Measurements from ENCODE around the gene PDZD2.

The PDZD2 gene

DNA sequence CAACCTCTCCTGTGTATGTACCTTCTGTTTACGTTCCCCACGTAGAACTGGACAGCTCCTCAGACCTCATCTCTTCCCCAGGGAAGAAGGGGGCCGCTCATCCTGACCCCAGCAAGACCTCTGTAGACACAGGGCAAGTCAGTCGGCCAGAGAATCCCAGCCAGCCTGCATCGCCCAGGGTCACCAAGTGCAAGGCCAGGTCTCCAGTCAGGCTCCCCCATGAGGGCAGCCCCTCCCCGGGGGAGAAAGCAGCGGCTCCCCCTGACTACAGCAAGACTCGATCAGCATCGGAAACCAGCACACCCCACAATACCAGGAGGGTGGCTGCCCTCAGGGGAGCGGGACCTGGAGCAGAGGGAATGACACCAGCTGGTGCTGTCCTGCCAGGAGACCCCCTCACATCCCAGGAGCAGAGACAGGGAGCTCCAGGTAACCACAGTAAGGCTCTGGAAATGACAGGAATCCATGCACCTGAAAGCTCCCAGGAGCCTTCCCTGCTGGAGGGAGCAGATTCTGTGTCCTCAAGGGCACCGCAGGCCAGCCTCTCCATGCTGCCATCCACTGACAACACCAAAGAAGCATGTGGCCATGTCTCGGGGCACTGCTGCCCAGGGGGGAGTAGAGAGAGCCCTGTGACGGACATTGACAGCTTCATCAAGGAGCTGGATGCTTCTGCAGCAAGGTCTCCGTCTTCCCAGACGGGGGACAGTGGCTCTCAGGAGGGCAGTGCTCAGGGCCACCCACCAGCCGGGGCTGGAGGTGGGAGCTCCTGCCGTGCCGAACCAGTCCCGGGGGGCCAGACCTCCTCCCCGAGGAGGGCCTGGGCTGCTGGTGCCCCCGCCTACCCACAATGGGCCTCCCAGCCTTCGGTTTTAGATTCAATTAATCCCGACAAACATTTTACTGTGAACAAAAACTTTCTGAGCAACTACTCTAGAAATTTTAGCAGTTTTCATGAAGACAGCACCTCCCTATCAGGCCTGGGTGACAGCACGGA is 448.5 kb downstream of the PDZD2 start:
- in situ Hi-C loops (cut with HindIII; ENCODE audit: low sequenced_read_pairs), result no loop called here

- in situ Hi-C loops (cut with HindIII; ENCODE audit: low sequenced_read_pairs), result no loop called here
These were observed 449.3 kb downstream of the PDZD2 start for GRCh38 chr5:32088214-32088613.

DNA sequence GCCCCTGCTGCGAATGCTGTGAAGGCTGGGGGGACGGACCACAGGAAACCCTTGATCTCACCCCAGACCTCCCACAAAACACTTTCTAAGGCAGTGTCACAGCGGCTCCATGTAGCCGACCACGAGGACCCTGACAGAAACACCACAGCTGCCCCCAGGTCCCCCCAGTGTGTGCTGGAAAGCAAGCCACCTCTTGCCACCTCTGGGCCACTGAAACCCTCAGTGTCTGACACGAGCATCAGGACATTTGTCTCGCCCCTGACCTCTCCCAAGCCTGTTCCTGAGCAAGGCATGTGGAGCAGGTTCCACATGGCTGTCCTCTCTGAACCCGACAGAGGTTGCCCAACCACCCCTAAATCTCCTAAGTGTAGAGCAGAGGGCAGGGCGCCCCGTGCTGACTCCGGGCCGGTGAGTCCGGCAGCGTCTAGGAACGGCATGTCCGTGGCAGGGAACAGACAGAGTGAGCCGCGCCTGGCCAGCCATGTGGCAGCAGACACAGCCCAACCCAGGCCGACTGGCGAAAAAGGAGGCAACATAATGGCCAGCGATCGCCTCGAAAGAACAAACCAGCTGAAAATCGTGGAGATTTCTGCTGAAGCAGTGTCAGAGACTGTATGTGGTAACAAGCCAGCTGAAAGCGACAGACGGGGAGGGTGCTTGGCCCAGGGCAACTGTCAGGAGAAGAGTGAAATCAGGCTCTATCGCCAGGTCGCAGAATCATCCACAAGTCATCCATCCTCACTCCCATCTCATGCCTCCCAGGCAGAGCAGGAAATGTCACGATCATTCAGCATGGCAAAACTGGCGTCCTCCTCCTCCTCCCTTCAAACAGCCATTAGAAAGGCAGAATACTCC is 450.4 kb downstream of the PDZD2 start:
- in situ Hi-C loops (cut with HindIII; ENCODE audit: low sequenced_read_pairs), result no loop called here

GRCh38 chr5:32090026-32090754 is 451.3 kb downstream of the PDZD2 start:
- in situ Hi-C loops (cut with HindIII; ENCODE audit: low sequenced_read_pairs), result no loop called here

GRCh38 chr5:32090755-32091128 is 451.8 kb downstream of the PDZD2 start:
- in situ Hi-C loops (cut with HindIII; ENCODE audit: low sequenced_read_pairs), result no loop called here

- in situ Hi-C loops (cut with HindIII; ENCODE audit: low sequenced_read_pairs), result no loop called here
These were observed 454.2 kb downstream of the PDZD2 start for GRCh38 chr5:32092938-32093812.

GRCh38 chr5:32094691-32095090 is 455.8 kb downstream of the PDZD2 start:
- in situ Hi-C loops (cut with HindIII; ENCODE audit: low sequenced_read_pairs), result loop anchor here (5.0 kb wide), 1 partner anchor 62 kb away; no protein-coding TSS in a partner anchor

GRCh38 chr5:32095261-32095671 is 456.3 kb downstream of the PDZD2 start:
- in situ Hi-C loops (cut with HindIII; ENCODE audit: low sequenced_read_pairs), result loop anchor here (5.0 kb wide), 1 partner anchor 63 kb away; no protein-coding TSS in a partner anchor

DNA sequence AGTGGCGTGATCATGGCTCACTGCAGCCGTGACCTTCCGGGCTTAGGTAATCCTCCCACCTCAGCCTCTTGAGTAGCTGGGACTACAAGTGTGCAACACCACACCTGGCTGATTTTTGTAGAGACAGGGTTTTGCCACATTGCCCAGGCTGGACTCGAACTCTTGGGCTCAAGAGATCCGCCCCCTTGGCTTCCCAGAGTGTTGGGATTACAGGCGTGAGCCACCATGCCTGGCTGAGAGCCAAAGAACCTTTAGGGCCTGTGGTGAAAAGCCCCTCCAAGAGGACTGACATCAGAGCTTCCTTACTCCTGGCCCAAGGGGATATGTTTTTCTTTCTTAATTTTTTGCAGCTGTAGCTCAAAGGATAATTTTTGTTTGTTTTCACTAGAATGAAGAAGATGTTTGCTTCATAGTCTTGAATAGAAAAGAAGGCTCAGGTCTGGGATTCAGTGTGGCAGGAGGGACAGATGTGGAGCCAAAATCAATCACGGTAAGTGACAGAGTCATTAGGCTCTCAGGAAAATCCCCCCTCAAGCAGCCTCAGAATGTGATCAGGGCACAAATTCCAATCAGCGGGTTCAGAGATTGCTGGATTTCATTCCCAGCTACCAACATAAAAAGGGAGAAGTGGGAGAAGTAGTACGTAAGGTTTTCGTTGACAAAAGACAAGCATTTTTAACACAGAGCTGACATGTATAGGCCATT is 458.1 kb downstream of the PDZD2 start:
- in situ Hi-C loops (cut with HindIII; ENCODE audit: low sequenced_read_pairs), result loop anchor here (5.0 kb wide), 1 partner anchor 65 kb away; no protein-coding TSS in a partner anchor

GRCh38 chr5:32098291-32098690 is 459.4 kb downstream of the PDZD2 start:
- in situ Hi-C loops (cut with HindIII; ENCODE audit: low sequenced_read_pairs), result loop anchor here (5.0 kb wide), 1 partner anchor 66 kb away; no protein-coding TSS in a partner anchor

DNA sequence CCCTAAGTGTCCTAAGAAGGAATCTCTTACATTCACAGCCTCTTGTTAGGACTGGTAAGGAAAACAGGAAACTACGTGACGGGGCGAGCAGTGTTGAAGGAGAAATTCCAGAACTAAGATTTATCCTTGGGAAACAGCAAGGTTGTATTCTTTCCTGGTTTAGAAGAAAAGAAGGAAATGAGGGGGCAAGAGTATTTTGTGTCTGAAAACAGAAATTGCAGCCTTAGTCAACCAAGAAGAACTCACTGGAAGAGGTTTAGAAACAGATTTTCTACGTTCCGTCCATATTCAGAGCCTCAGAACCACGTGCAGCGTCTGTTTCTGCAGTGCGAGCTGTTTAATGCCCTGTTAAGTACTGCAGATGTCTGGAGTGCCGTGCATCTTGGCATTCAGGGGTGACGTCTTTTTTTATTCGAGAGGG is 460.0 kb downstream of the PDZD2 start:
- in situ Hi-C loops (cut with HindIII; ENCODE audit: low sequenced_read_pairs), result loop anchor here (5.0 kb wide), 1 partner anchor 67 kb away; no protein-coding TSS in a partner anchor

DNA sequence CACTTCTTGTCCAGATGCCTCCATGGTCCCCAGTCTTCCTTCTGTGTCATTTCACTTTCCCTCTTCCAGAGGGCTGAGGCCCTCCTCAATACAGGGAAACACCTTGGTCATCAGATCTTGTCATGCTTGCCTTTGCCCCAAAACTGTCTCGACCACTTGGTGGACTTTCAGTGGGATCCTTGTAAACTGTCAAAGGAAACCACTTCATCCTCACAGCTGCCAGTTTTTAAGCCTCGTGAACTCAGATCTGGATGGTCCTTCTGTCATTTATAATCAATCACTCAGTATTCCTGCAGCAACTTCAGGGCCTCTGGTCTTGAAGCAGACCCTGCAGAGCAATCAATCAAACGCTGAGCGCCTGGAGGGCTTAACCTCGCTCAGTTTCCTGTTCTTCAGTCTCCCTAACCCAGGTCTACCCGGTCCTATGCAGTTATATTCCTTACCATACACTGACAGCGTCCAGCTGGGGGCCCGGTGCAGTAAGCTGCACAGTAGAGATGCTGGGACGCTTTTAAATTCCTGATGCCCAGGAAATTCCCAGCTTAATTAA is 460.6 kb downstream of the PDZD2 start:
- in situ Hi-C loops (cut with HindIII; ENCODE audit: low sequenced_read_pairs), result loop anchor here (5.0 kb wide), 1 partner anchor 67 kb away; no protein-coding TSS in a partner anchor

DNA sequence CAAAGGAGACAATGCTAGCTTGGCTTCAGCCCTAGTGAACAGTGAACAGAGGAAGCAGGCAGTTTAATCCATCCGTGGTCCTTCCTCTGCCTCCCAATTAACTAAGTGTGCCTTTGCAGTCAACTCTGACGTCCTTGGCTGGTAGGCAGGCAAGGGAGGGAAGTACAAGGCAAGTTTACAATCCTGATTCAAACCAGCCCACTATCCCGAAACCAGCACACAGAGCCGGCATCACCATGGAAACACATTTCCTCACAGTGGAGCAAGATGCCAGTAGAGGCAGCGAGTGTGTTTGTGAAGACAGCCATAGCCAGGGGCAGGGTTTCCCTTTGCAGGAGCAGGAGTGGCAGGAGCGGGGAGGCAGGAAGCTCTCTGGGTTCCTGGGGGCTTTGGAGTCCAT is 461.3 kb downstream of the PDZD2 start:
- in situ Hi-C loops (cut with HindIII; ENCODE audit: low sequenced_read_pairs), result no loop called here

- in situ Hi-C loops (cut with HindIII; ENCODE audit: low sequenced_read_pairs), result no loop called here
These were observed 461.9 kb downstream of the PDZD2 start for GRCh38 chr5:32100691-32101302.

DNA sequence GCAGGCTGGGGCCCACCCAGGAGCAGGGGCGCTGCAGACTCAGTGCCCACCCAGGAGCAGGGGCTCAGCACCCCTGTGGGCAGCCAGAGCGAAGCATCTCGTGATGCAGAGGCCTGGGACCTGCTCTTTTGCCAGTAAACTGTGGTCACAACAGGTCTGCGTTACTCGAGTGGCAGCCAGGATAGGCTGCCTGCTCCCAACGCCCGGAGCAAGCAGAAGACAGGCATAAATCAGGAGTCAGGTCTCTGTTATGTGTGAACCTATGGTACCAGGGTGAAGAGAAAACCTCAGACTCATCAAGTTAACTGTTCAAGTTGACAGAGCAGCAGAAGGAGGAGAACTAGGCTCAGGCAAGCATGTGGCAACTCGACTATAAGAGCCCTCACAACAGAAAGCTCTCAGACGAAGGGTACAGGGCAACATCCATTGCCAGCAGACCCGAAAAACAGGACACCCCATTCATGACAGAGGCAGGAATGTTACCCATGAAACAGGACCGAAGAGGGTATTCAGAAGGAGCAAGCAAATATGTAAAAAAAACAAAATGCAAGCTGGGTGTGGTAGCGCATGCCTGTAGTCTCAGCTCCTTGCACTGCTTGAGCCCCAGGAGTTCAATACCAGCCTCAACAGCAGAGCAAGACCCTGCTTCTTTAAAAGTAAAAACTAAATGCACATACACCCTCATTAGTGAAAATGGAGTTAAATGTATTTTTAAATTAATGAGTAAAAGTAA is 463.5 kb downstream of the PDZD2 start:
- in situ Hi-C loops (cut with HindIII; ENCODE audit: low sequenced_read_pairs), result no loop called here

GRCh38 chr5:32103521-32103920 is 464.6 kb downstream of the PDZD2 start:
- in situ Hi-C loops (cut with HindIII; ENCODE audit: low sequenced_read_pairs), result no loop called here

- in situ Hi-C loops (cut with HindIII; ENCODE audit: low sequenced_read_pairs), result no loop called here
These were observed 468.4 kb downstream of the PDZD2 start for GRCh38 chr5:32107291-32107690.

DNA sequence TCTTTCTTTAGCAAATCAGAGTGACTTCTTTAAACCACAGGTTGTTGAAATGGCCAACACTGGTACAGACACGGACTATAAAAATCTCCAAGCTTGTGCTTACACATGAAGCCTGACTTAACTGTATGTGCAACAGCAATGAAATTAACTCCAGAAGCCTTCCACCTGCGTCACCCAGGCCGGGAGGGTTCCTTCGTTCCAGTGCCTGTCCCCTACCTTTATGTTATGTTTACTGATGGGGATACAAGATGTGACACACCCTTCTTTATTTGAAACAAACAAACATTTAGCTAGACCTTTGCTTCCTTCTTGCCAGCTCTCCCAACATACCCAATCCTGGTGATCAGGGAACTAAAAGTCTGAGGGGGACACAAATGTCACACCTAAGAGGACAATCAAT is 469.2 kb downstream of the PDZD2 start:
- in situ Hi-C loops (cut with HindIII; ENCODE audit: low sequenced_read_pairs), result no loop called here
